ENCODE measurements around the gene NKX6-2. TPM values are rescaled to one million over a fixed set of nuclear protein-coding genes. Genes with fewer than 3 reads are reported as not detected.

The NKX6-2 gene
- total and polyA plus RNA-seq, 2 donors from 2014 or later, result 2.5 TPM; not detected in 1

GRCh38 chr10:132756591-132756990, 29.4 kb downstream of the NKX6-2 start:
- no peak for TF ChIP-seq CTCF (IDR thresholded peaks at IDR 0.05; ENCODE audit: borderline replicate concordance, extremely low read depth, insufficient read depth)
- H3K36me3 ChIP-seq (ENCODE audit: control insufficient read depth in 2 of 3, insufficient read depth in 3 of 3, low read length in 3 of 3), result peaks cover 7 to 11% (median 7%) of the 10 kb centered on the region in 3 donors
- intact Hi-C loops (cut with DNase I), result no loop called here
- H3K27me3 ChIP-seq (ENCODE audit: control insufficient read depth, insufficient read depth, low read length), result no peaks in the 10 kb centered on the region
- no peak overlapping the region for H3K27ac ChIP-seq (ENCODE audit: low read depth in 2 of 2, low read length in 2 of 2)
- FAIRE-seq (no peak), DNase-seq (no peak)
- no peaks in the 10 kb centered on the region for H3K4me1 ChIP-seq (ENCODE audit: control insufficient read depth in 2 of 3, insufficient read depth in 2 of 3, low read depth in 1 of 3, low read length in 3 of 3)
- no peak overlapping the region for H3K9ac ChIP-seq (ENCODE audit: low read length in 3 of 3)
- H3K9me3 ChIP-seq (ENCODE audit: control insufficient read depth in 2 of 3, insufficient read depth in 1 of 3, low read length in 3 of 3), result peaks cover 0 to 3% (median 0%) of the 10 kb centered on the region in 3 donors
- no peak overlapping the region for H3K4me3 ChIP-seq (ENCODE audit: low read length in 3 of 3)

- Histone ChIP-seq H3K36me3 (ENCODE audit: control insufficient read depth in 2 of 3, insufficient read depth in 3 of 3, low read length in 3 of 3) (peaks cover 7 to 14% (median 7%) of the 10 kb centered on the region in 3 donors), H3K4me1 (ENCODE audit: control insufficient read depth in 2 of 3, insufficient read depth in 2 of 3, low read depth in 1 of 3, low read length in 3 of 3) (no peaks in the 10 kb centered on the region), H3K27ac (ENCODE audit: low read depth in 2 of 2, low read length in 2 of 2) (no peak overlapping the region), H3K9me3 (ENCODE audit: control insufficient read depth in 2 of 3, insufficient read depth in 1 of 3, low read length in 3 of 3) (peaks cover 0 to 3% (median 0%) of the 10 kb centered on the region in 3 donors), H3K9ac (ENCODE audit: low read length in 3 of 3) (no peak overlapping the region), H3K4me3 (ENCODE audit: low read length in 3 of 3) (no peak overlapping the region), H3K27me3 (ENCODE audit: control insufficient read depth, insufficient read depth, low read length) (no peaks in the 10 kb centered on the region)
- FAIRE-seq, result no peak
- no peak for DNase-seq
- no peak for TF ChIP-seq CTCF (IDR thresholded peaks at IDR 0.05; ENCODE audit: borderline replicate concordance, extremely low read depth, insufficient read depth)
- intact Hi-C loops (cut with DNase I), result no loop called here
Measured at GRCh38 chr10:132755166-132755711, 30.7 kb downstream of the NKX6-2 start.

GRCh38 chr10:132754071-132754470, 31.9 kb downstream of the NKX6-2 start:
- Histone ChIP-seq H3K27me3 (ENCODE audit: control insufficient read depth, insufficient read depth, low read length) (no peaks in the 10 kb centered on the region), H3K36me3 (ENCODE audit: control insufficient read depth in 2 of 3, insufficient read depth in 3 of 3, low read length in 3 of 3) (peaks cover 7 to 18% (median 12%) of the 10 kb centered on the region in 3 donors)
- intact Hi-C loops (cut with DNase I), result no loop called here

More at GRCh38 chr10:132754071-132754470, 31.9 kb downstream of the NKX6-2 start:
- FAIRE-seq (no peak), DNase-seq (no peak)
- Histone ChIP-seq H3K9ac (ENCODE audit: low read length in 3 of 3) (no peak overlapping the region), H3K9me3 (ENCODE audit: control insufficient read depth in 2 of 3, insufficient read depth in 1 of 3, low read length in 3 of 3) (peaks cover 0 to 3% (median 0%) of the 10 kb centered on the region in 3 donors), H3K4me1 (ENCODE audit: control insufficient read depth in 2 of 3, insufficient read depth in 2 of 3, low read depth in 1 of 3, low read length in 3 of 3) (no peaks in the 10 kb centered on the region), H3K27ac (ENCODE audit: low read depth in 2 of 2, low read length in 2 of 2) (no peak overlapping the region), H3K4me3 (ENCODE audit: low read length in 3 of 3) (no peak overlapping the region)
- TF ChIP-seq CTCF (IDR thresholded peaks at IDR 0.05; ENCODE audit: borderline replicate concordance, extremely low read depth, insufficient read depth), result no peak
